HG03039 (cell line): ENCODE measurements around the gene CNPPD1.

ENCODE experiments used
- ATAC-seq: cut with Tn5 transposase; IDR thresholded peaks from one replicate; pipeline ENCODE4 v1.9.1; 2021; ENCODE audit warnings: mild to moderate bottlenecking, moderate library complexity; ENCODE audit not compliant: unreplicated experiment

The CNPPD1 gene

GRCh38 chr2:219181531-219181930, 4.8 kb upstream of the CNPPD1 start:
- ATAC-seq, result no peak

GRCh38 chr2:219180961-219181360, 4.2 kb upstream of the CNPPD1 start:
- no peak for ATAC-seq

- no peak for ATAC-seq
Measured at GRCh38 chr2:219179601-219180465, 3.1 kb upstream of the CNPPD1 start.

- ATAC-seq, result peak; percentile 20
Measured at GRCh38 chr2:219178377-219179175, 1.9 kb upstream of the CNPPD1 start.

GRCh38 chr2:219177552-219178376, 1.0 kb upstream of the CNPPD1 start, which contains the start of gene RETREG2:
RETREG2 (plus strand) TSS chr2:219178275; CDS start chr2:219178353, 78 bp downstream.
- ATAC-seq, result peak; percentile 35

GRCh38 chr2:219175928-219176817, 552 bp downstream of the CNPPD1 start:
- ATAC-seq, result peak; percentile 15

- no peak for ATAC-seq
Measured at GRCh38 chr2:219175486-219175885, 1.2 kb downstream of the CNPPD1 start.

GRCh38 chr2:219174801-219175200, 1.9 kb downstream of the CNPPD1 start:
- ATAC-seq, result no peak

- ATAC-seq, result no peak
Measured at GRCh38 chr2:219174146-219174545, 2.6 kb downstream of the CNPPD1 start.

GRCh38 chr2:219173176-219173575, 3.5 kb downstream of the CNPPD1 start:
- ATAC-seq, result no peak

GRCh38 chr2:219172231-219173154, 4.2 kb downstream of the CNPPD1 start:
- no peak for ATAC-seq

- no peak for ATAC-seq
Measured at GRCh38 chr2:219171231-219171651, 5.5 kb downstream of the CNPPD1 start.

- no peak for ATAC-seq
Measured at GRCh38 chr2:219169930-219170654, 6.6 kb downstream of the CNPPD1 start, which contains the start of gene SLC23A3. SLC23A3 (minus strand) TSS chr2:219170029; CDS start chr2:219169984, 45 bp downstream.

- ATAC-seq, result no peak
Measured at GRCh38 chr2:219168932-219169331, 7.8 kb downstream of the CNPPD1 start.

- ATAC-seq, result no peak
Measured at GRCh38 chr2:219168526-219168925, 8.2 kb downstream of the CNPPD1 start.

GRCh38 chr2:219167997-219168396, 8.7 kb downstream of the CNPPD1 start:
- ATAC-seq, result no peak

GRCh38 chr2:219165058-219165911, 11.4 kb downstream of the CNPPD1 start:
- ATAC-seq, result no peak
